Stimulated activated CD8-positive, alpha-beta memory T cell treated with anti-CD3 and anti-CD28 coated beads, Interleukin-7, amount 100 ng/mL, for 4 hours (primary cell): Measurements from ENCODE around the gene GRAMD1A.

ENCODE experiments used
- DNase-seq, 2 donors: peaks; one replicate each; pipeline ENCODE4 v3.0.0-alpha.2; 2020; ENCODE audit warnings: low read depth in 2 of 2

The GRAMD1A gene

DNA sequence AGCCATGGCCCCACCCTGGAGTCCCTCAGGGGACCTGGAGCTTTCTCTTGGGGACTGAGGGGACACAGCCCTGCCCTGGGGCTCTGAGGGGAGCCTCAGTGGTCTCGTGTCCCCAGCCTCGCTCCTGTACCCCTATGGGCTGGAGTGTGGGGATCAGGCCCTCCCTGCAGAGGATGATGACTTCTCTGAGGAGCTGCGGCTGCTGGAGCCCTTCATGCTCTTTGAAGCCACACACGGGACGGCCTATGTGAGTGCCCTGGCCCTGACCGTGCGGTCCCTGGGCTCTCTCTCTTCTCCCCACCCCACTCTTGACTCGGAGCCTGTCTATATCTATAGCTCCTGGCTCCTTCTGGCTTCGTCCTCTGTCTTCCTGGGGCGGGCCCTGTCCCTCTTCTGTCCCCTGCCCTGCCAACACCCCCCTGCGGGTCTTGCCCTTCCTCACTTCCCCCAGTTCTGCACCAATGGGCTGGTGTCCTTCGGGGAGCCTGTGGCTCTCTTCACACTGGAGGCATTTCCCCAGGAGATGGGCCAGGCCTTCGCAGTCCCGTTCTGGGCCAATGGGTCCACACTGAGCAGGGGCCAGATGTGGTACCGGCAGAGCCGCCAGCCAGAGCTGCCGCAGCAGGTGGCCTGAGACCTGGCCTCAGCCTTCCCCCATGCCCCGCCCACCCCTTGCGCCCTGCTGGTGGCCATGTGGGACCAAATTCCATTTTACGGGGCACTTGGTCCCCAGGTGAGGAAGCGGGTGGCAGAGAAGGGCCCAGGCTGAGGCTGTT is 74.5 kb downstream of the GRAMD1A start:
- no peak for DNase-seq

DNA sequence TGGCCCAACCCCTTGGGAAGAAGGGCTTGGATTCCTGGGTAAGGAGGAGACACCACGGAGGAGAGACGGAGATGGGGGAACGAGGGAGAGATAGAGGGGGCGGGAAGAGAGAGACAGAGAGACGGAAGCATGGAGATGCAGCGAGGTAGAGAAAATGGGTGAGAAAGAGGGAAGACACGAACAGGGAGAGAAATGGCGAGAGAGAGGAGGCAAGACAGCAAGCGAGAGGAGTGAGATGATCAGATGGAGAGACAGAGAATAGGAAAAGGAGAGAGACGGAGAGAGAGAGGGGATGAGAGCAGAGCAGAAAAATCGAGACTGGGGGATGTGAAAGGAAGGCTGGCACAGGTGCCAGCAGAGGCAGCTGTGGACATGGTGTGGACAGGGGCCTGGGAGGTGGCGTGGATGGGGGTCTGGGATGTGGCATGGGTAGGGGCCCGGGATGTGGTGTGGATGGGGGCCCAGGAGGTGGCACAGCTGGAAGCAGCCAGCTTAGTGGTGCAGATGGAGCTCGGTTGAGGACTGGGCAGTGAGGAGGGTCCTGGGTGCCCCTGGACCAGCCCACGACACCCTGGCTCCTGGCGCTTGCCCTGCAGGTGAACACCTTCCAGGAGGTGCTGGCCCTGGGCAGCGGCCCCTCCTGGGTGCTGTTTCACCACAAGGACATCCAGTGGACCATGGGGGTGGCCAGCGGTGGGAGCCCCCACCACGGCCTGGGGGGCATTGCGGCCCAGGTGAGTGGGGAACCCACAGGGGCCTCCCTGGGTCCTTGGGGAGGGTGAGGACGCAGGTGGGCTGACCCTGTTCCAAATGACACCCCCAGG is 75.3 kb downstream of the GRAMD1A start:
- no peak for DNase-seq

DNA sequence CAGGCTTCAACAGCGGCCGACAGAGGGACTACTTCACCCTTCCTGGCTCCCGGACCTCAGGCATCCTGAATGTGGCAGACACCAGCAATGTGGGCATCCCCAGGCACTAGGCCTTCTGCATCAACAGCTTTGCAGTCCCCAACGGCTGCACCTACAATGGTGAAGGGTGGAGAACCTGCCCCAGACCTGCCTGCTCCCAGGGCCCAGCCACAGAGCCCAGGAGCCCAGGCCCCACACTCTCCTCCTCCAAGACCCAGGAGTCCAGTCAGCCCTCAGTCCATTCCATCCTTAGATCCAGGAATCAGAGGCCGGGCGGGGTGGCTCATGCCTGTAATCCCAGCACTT is 75.9 kb downstream of the GRAMD1A start:
- no peak for DNase-seq
